LNCaP clone FGC (cell line): ENCODE measurements around the gene BUB1B.

Experiments used
- DNase-seq: peaks from one replicate; pipeline ENCODE4 v3.0.0-alpha.2; 2011; ENCODE audit warnings: low read depth
- H3K4me3 ChIP-seq: 2 replicates; pipeline ENCODE4 v1.5.1; 2011; ENCODE audit warnings: mild to moderate bottlenecking, low read depth, low read length, control low read depth
- CTCF ChIP-seq: IDR thresholded peaks from 2 replicates; pipeline ENCODE4 v1.5.1; 2012; ENCODE audit warnings: mild to moderate bottlenecking; ENCODE audit not compliant: control insufficient read depth, insufficient read depth; ENCODE audit errors: extremely low read depth

The BUB1B gene

GRCh38 chr15:40229956-40230355 is 69.1 kb downstream of the BUB1B start:
- TF ChIP-seq CTCF: no peak
- no peak for DNase-seq
- H3K4me3 ChIP-seq: no peak overlapping the region

GRCh38 chr15:40232625-40233070 is 71.8 kb downstream of the BUB1B start:
- TF ChIP-seq CTCF: no peak
- no peak for DNase-seq
- H3K4me3 ChIP-seq: no peak overlapping the region

- H3K4me3 ChIP-seq: no peak overlapping the region
- TF ChIP-seq CTCF: no peak
- DNase-seq: no peak
These were observed 73.1 kb downstream of the BUB1B start for GRCh38 chr15:40233727-40234577.

GRCh38 chr15:40234783-40235182 is 73.9 kb downstream of the BUB1B start:
- no peak overlapping the region for H3K4me3 ChIP-seq
- no peak for DNase-seq
- no peak for TF ChIP-seq CTCF

GRCh38 chr15:40235201-40235885 is 74.5 kb downstream of the BUB1B start:
- DNase-seq: no peak
- no peak overlapping the region for H3K4me3 ChIP-seq
- TF ChIP-seq CTCF: no peak

- no peak for DNase-seq
- H3K4me3 ChIP-seq: no peak within 1 kb of the TSS
- TF ChIP-seq CTCF: no peak
These were observed 77.9 kb downstream of the BUB1B start, which contains the start of gene PAK6 for GRCh38 chr15:40238532-40239403. TSS of gene PAK6 (plus strand) at chr15:40239063. CDS start at chr15:40264786, 25,723 bp downstream.
